Keratinocyte (primary cell): ENCODE measurements around the gene SLK. TPM values are rescaled to one million over a fixed set of nuclear protein-coding genes. Genes with fewer than 3 reads are reported as not detected.
A peak's percentile ranks its signal among the peaks of the same experiment; 100 is the strongest.

Experiments used
- DNase-seq: peaks from one replicate; pipeline ENCODE4 v3.0.0-alpha.2; 2011; ENCODE audit warnings: low read depth, missing footprints, low spot score
- FAIRE-seq: peaks from 2 replicates; lab custom pipeline; 2011; peaks lifted over from hg19 to GRCh38; lab: Jason Lieb, UNC
- H2AFZ ChIP-seq: 2 replicates; pipeline ENCODE4 v1.6.0; 2012; ENCODE audit warnings: low read length, control low read depth, inconsistent platforms; ENCODE audit not compliant: control insufficient read depth
- H3K27ac ChIP-seq: 2 replicates; pipeline ENCODE4 v1.5.1; 2011; ENCODE audit warnings: low read length; ENCODE audit not compliant: control insufficient read depth, insufficient read depth
- H3K27me3 ChIP-seq: 3 replicates; pipeline ENCODE4 v1.6.0; 2011; ENCODE audit warnings: low read length; ENCODE audit not compliant: control insufficient read depth, insufficient read depth; ENCODE audit errors: extremely low read depth
- H3K36me3 ChIP-seq, 2 experiments: 2 replicates in 1 of 2; 3 replicates in 1 of 2; pipeline ENCODE4 v1.5.1; 2011; ENCODE audit warnings: low read length in 2 of 2, mild to moderate bottlenecking in 1 of 2; ENCODE audit not compliant: control insufficient read depth in 2 of 2, insufficient read depth in 2 of 2; ENCODE audit errors: extremely low read depth in 1 of 2
- H3K4me1 ChIP-seq: 3 replicates; pipeline ENCODE4 v1.5.1; 2011; ENCODE audit warnings: low read length; ENCODE audit not compliant: control insufficient read depth, insufficient read depth; ENCODE audit errors: extremely low read depth
- H3K4me2 ChIP-seq: 3 replicates; pipeline ENCODE4 v1.6.0; 2011; ENCODE audit warnings: low read depth, low read length; ENCODE audit not compliant: control insufficient read depth, insufficient read depth; ENCODE audit errors: extremely low read depth
- H3K4me3 ChIP-seq, 3 experiments: fragments of 200-600 bp in 1 of 3; sonication (generic) in 1 of 3; 2 replicates in 2 of 3; 3 replicates in 1 of 3; pipeline ENCODE4 v1.5.1; 2011 to 2016; ENCODE audit warnings: low read length in 3 of 3, mild to moderate bottlenecking in 3 of 3, control low read depth in 2 of 3, inconsistent platforms in 1 of 3, low read depth in 1 of 3, mixed read lengths in 1 of 3, mixed run types in 1 of 3, moderate library complexity in 1 of 3; ENCODE audit not compliant: control insufficient read depth in 2 of 3, insufficient read depth in 2 of 3; ENCODE audit errors: extremely low read depth in 1 of 3
- H3K79me2 ChIP-seq: 2 replicates; pipeline ENCODE4 v1.6.0; 2012; ENCODE audit warnings: low read length; ENCODE audit not compliant: control insufficient read depth, insufficient read depth
- H3K9ac ChIP-seq: 3 replicates; pipeline ENCODE4 v1.6.0; 2011; ENCODE audit warnings: low read length; ENCODE audit not compliant: control insufficient read depth, insufficient read depth; ENCODE audit errors: extremely low read depth
- H3K9me1 ChIP-seq: 3 replicates; pipeline ENCODE4 v1.6.0; 2011; ENCODE audit warnings: low read length; ENCODE audit not compliant: control insufficient read depth, insufficient read depth; ENCODE audit errors: extremely low read depth
- H3K9me3 ChIP-seq: 2 replicates; pipeline ENCODE4 v1.5.1; 2012; ENCODE audit warnings: low read depth, low read length; ENCODE audit not compliant: control insufficient read depth
- H4K20me1 ChIP-seq: 3 replicates; pipeline ENCODE4 v1.6.0; 2011; ENCODE audit warnings: low read length; ENCODE audit not compliant: control insufficient read depth, insufficient read depth; ENCODE audit errors: extremely low read depth
- EZH2 ChIP-seq: IDR thresholded peaks from one replicate; pipeline ENCODE4 v1.6.1; 2012; ENCODE audit warnings: inconsistent platforms, mild to moderate bottlenecking, low read length, moderate library complexity
- dilution Hi-C: fragments of 300-500 bp; cut with MboI; formaldehyde crosslinking; loops from one replicate; pipeline ENCODE4 v1.7.0; 2020; ENCODE audit warnings: low sequenced_read_pairs; ENCODE audit not compliant: extremely low pct_ligation_motif_present
- polyA plus RNA-seq, 5 experiments: library from polyadenylated mRNA; depleted of rRNA in 3 of 5; stranded (reverse) in 3 of 5; stranded (forward) in 1 of 5; unstranded in 1 of 5; fragments of >200 nt; gene quantifications; 1 replicate in 1 of 5; 2 replicates in 3 of 5; 3 replicates in 1 of 5; pipeline versions ENCODE4 v1.2.1 to v1.2.3, GENCODE V29; 2011 to 2012; ENCODE audit warnings: missing spikeins in 2 of 5, low read depth in 1 of 5, low replicate concordance in 1 of 5
- TF ChIP-seq, protein P1 (sequence below), 3 experiments: IDR thresholded peaks in 1 of 3; conservative IDR thresholded peaks in 1 of 3; optimal IDR thresholded peaks in 1 of 3; 2 replicates in 2 of 3; 3 replicates in 1 of 3; pipeline versions ENCODE3 to v1.5.1; 2011; ENCODE audit warnings: low read length in 3 of 3, mild to moderate bottlenecking in 3 of 3, moderate library complexity in 2 of 3, control low read depth in 1 of 3, inconsistent platforms in 1 of 3; ENCODE audit not compliant: insufficient read depth in 2 of 3; ENCODE audit errors: extremely low read depth in 1 of 3

SLK gene
- polyA plus RNA-seq, 1 donor (not counting 4 experiments of a cell fraction or from before 2014, with no cell fraction given) = 36.7 TPM

DNA sequence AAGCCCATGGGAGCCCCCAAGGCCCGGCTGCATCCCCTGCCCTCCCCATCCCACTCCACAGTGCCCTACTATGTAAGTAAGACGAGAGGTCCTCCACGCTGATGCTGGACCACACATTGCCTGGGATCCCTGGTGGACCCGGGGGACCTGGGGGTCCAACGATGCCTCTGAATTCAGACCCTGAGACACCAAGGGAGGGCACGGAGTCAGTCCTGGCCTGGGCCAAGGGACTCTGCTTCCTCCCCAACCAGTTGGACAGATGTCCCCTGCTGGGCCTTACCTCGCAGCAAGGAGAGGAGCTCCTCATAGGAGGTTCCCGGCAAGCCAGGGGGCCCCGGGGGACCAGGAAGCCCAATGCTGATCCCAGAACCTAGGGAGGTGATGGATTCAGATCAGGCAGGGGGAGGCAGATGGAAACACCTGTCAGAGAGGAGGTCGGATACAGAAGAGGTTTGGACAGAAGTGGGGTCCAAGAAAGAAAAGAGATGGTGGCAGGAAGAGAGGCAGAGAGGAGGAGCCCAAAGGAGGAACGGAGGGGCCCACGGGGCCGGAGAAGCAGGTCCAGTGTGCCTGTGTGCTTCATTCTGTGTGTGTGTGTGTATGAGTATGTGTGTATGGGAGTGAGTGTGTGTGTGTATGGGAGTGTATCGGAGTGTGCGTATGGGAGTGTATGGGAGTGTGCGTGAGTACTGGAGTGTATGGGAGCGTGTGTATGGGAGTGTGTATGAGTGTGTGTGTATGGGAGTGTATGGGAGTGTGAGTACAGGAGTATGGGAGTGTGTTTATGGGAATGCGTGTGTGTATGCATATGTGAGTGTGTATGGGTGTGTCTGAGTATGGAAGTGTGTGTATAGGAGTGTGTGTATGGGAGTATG is 68.5 kb downstream of the SLK start:
- Histone ChIP-seq H3K4me3 (no peak overlapping the region), H3K4me2 (no peak overlapping the region), H2AFZ (no peak overlapping the region), H3K79me2 (no peaks in the 10 kb centered on the region), H3K27me3 (no peaks in the 10 kb centered on the region), H3K4me1 (no peaks in the 10 kb centered on the region), H3K9ac (no peak overlapping the region), H3K9me1 (no peaks in the 10 kb centered on the region), H3K9me3 (no peaks in the 10 kb centered on the region), H3K27ac (no peak overlapping the region), H3K36me3 (peaks cover 71 to 86% of the 10 kb centered on the region in 2 experiments), H4K20me1 (peaks cover 7% of the 10 kb centered on the region)
- no peak for TF ChIP-seq EZH2
- dilution Hi-C loops = no loop called here
- FAIRE-seq = no peak
- DNase-seq = no peak

DNA sequence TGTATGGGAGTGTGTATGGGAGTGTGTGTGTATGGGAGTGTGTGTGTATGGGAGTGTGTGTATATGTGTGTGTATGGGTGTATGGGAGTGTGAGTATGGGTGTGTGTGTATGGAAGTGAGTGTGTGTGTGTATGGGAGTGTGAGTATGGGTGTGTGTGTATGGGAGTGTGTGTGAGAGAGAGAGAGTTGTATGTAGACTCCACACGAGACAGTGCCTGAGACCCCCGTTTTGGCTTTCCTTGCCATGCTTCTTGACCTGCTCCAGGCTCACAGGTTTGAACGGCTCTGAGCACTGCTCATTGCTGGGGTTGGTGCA is 69.1 kb downstream of the SLK start:
- no peaks in the 10 kb centered on the region for H3K4me1 ChIP-seq
- H3K4me2 ChIP-seq = no peak overlapping the region
- TF ChIP-seq, protein P1, sequence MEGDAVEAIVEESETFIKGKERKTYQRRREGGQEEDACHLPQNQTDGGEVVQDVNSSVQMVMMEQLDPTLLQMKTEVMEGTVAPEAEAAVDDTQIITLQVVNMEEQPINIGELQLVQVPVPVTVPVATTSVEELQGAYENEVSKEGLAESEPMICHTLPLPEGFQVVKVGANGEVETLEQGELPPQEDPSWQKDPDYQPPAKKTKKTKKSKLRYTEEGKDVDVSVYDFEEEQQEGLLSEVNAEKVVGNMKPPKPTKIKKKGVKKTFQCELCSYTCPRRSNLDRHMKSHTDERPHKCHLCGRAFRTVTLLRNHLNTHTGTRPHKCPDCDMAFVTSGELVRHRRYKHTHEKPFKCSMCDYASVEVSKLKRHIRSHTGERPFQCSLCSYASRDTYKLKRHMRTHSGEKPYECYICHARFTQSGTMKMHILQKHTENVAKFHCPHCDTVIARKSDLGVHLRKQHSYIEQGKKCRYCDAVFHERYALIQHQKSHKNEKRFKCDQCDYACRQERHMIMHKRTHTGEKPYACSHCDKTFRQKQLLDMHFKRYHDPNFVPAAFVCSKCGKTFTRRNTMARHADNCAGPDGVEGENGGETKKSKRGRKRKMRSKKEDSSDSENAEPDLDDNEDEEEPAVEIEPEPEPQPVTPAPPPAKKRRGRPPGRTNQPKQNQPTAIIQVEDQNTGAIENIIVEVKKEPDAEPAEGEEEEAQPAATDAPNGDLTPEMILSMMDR (optimal IDR thresholded peaks at IDR 0.05 in 1 of 3, IDR thresholded peaks at IDR 0.05 in 1 of 3, conservative IDR thresholded peaks at IDR 0.05 in 1 of 3; ENCODE audit: extremely low read depth in 1 of 3, insufficient read depth in 2 of 3, low read length in 3 of 3) = no peak
- TF ChIP-seq EZH2 = no peak
- peaks cover 77 to 92% of the 10 kb centered on the region in 2 experiments for H3K36me3 ChIP-seq
- no peak overlapping the region for H3K27ac ChIP-seq
- dilution Hi-C loops = no loop called here
- H3K9me3 ChIP-seq = no peaks in the 10 kb centered on the region
- DNase-seq = no peak
- FAIRE-seq = peak; percentile 77
- no peak overlapping the region for H3K9ac ChIP-seq
- no peaks in the 10 kb centered on the region for H3K9me1 ChIP-seq
- no peaks in the 10 kb centered on the region for H3K79me2 ChIP-seq
- no peak overlapping the region for H3K4me3 ChIP-seq
- no peak overlapping the region for H2AFZ ChIP-seq
- no peaks in the 10 kb centered on the region for H3K27me3 ChIP-seq
- H4K20me1 ChIP-seq = peaks cover 3% of the 10 kb centered on the region
